Hepatic stellate cell (primary cell): ENCODE data around the gene PCF11.
"Not testable (repeated sequence)": the region's sequence is repeated elsewhere in the genome, so short reads cannot be mapped to it uniquely, and the experiment has no call there.

Source experiments
- DNase-seq: peaks from one replicate; pipeline ENCODE4 v3.0.0; 2011; ENCODE audit warnings: low spot score

Gene PCF11

GRCh38 chr11:83156996-83157593 is at the start of gene PCF11:
TSS of gene PCF11 (plus strand) at chr11:83157131. CDS start at chr11:83157440, 309 bp downstream.
- DNase-seq, result no peak

GRCh38 chr11:83112886-83113285 is 44.0 kb upstream of the PCF11 start:
- DNase-seq, result no peak

- no peak for DNase-seq
These were observed 41.9 kb upstream of the PCF11 start for GRCh38 chr11:83115026-83115425.

- DNase-seq, result no peak
These were observed 41.4 kb upstream of the PCF11 start for GRCh38 chr11:83115551-83115950.

- no peak for DNase-seq
These were observed 40.8 kb upstream of the PCF11 start for GRCh38 chr11:83116015-83116641.

GRCh38 chr11:83118814-83119213 is 38.1 kb upstream of the PCF11 start:
- DNase-seq, result no peak

GRCh38 chr11:83119216-83119615 is 37.7 kb upstream of the PCF11 start:
- no peak for DNase-seq

- no peak for DNase-seq
These were observed 36.6 kb upstream of the PCF11 start for GRCh38 chr11:83120327-83120726.

- DNase-seq, result no peak
These were observed 34.9 kb upstream of the PCF11 start for GRCh38 chr11:83122050-83122449.

- DNase-seq, result no peak
These were observed 34.2 kb upstream of the PCF11 start for GRCh38 chr11:83122766-83123165.

GRCh38 chr11:83124636-83125424 is 32.1 kb upstream of the PCF11 start:
- no peak for DNase-seq

GRCh38 chr11:83125577-83125976 is 31.4 kb upstream of the PCF11 start:
- no peak for DNase-seq

GRCh38 chr11:83127310-83127637 is 29.7 kb upstream of the PCF11 start:
- DNase-seq, result no peak

GRCh38 chr11:83132191-83132590 is 24.7 kb upstream of the PCF11 start:
- no peak for DNase-seq

- DNase-seq, result not testable (repeated sequence)
These were observed 23.7 kb upstream of the PCF11 start for GRCh38 chr11:83133266-83133665.

- DNase-seq, result no peak
These were observed 17.6 kb upstream of the PCF11 start for GRCh38 chr11:83139310-83139709.

- no peak for DNase-seq
These were observed 16.1 kb upstream of the PCF11 start for GRCh38 chr11:83140691-83141455.

GRCh38 chr11:83147895-83148294 is 9.0 kb upstream of the PCF11 start:
- DNase-seq, result no peak

GRCh38 chr11:83150450-83150849 is 6.5 kb upstream of the PCF11 start:
- DNase-seq, result no peak

- DNase-seq, result no peak
These were observed 5.5 kb upstream of the PCF11 start for GRCh38 chr11:83151274-83151977.

GRCh38 chr11:83152264-83152663 is 4.7 kb upstream of the PCF11 start:
- DNase-seq, result no peak

GRCh38 chr11:83153764-83154163 is 3.2 kb upstream of the PCF11 start:
- DNase-seq, result no peak
